SK-N-MC (cell line): Measurements from ENCODE around the gene SYT6.

Experiments used
- EZH2 ChIP-seq: fragments of 200-600 bp; sonication (generic); IDR thresholded peaks from one replicate; pipeline ENCODE4 v1.6.1; 2017; ENCODE audit warnings: antibody characterized with exemption
- POLR2AphosphoS5 ChIP-seq: IDR thresholded peaks from 2 replicates; pipeline ENCODE4 v1.6.1; 2012; ENCODE audit warnings: mild to moderate bottlenecking, low read depth, low read length, borderline replicate concordance

- no peak for TF ChIP-seq POLR2AphosphoS5
- TF ChIP-seq EZH2, result no peak
Observed at GRCh38 chr1:114134518-114134917, 19.2 kb downstream of the SYT6 start.
